ENCODE data around the gene PLEKHB2. TPM values are rescaled to one million over a fixed set of nuclear protein-coding genes. Genes with fewer than 3 reads are reported as not detected.
"Not testable (repeated sequence)": the region's sequence is repeated elsewhere in the genome, so short reads cannot be mapped to it uniquely, and the experiment has no call there.

Gene PLEKHB2
- total and polyA plus RNA-seq, 5 donors: 13.6 to 36.9 (median 33.7) TPM

DNA sequence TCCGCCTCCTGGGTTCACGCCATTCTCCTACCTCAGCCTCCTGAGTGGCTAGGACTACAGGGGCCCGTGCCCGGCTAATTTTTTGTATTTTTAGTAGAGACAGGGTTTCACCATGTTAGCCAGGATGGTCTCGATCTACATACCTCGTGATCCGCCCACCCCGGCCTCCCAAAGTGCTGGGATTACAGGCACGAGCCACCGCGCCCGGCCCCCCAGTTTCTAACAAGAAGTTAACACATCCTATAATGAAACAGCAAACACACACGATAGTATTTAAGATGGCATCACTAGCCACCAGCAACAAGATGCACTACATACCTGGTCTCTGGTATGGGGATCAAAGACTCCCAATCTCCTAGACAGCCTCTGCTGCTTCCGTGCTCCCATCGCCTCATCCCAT, 29.6 kb upstream of the PLEKHB2 start:
- H3K27ac ChIP-seq (ENCODE audit: low read length); H3K4me1 ChIP-seq (ENCODE audit: control insufficient read depth, insufficient read depth, low read length); H3K4me3 ChIP-seq (ENCODE audit: low read length); intact Hi-C loops (cut with DNase I); H3K9me3 ChIP-seq (ENCODE audit: control insufficient read depth, low read length); H3K27me3 ChIP-seq (ENCODE audit: control insufficient read depth, insufficient read depth); DNase-seq; ATAC-seq: not testable (repeated sequence)
- 96% methylated on average over 15 of the region's 15 CpGs for WGBS

DNA sequence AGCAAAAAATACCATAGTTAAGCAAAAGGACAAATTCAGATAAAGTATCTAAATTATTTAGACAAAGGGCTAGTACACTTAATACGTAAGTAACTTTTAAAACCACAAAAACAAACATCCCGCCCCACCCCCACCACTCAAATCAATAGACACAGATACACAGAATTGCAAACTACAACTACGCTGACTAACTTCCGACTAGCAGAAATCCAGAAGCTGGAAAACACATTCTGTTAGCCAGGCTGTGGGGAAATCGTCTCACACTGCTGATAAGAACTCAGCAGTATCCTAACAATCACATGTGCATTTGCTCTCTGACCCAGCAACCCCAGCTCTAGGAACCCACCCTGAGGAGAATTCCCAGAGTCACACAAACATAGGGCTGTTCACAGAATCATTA, 28.4 kb upstream of the PLEKHB2 start:
- Histone ChIP-seq H3K4me3 (ENCODE audit: low read length) (no peak overlapping the region), H3K9me3 (ENCODE audit: control insufficient read depth, low read length) (no peaks in the 10 kb centered on the region), H3K27ac (ENCODE audit: low read length) (no peak overlapping the region), H3K27me3 (ENCODE audit: control insufficient read depth, insufficient read depth) (no peaks in the 10 kb centered on the region), H3K4me1 (ENCODE audit: control insufficient read depth, insufficient read depth, low read length) (peaks cover 3% of the 10 kb centered on the region)
- no peak for DNase-seq
- ATAC-seq: peak in 1 of 2 donors; percentile 36
- WGBS: 70% methylated on average over 5 of the region's 5 CpGs
- intact Hi-C loops (cut with DNase I): no loop called here

DNA sequence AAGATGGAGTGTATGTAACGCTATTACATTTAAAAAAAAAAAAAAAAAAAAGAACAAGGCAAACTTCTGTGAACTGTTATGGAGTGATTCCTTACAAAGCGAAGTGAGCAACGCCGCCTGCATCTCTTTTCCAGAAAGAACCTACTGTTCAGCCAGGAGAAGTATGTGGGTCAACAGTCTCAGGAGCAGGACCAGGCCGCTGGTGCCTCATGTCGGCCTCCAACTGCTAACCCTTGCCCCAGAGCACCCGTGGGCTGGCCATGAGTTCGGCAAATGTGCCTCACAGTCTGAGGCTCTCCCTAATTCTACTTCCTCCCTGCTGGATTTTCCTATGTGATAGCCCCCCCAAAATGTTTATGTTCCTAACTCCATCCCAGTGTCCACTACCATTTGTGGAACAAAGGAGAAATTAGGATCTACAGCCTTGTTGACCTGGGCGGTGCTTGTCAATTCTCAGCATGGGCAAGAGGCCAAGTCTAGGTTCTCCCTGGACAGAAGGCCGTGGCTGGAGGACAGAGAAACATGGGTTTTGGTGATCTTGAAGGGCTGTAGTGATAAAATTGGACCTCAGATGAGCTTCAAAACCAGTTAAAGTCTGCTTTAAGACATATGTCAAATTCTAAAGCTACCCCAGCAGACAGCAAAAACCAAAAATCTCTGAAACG, 27.8 kb upstream of the PLEKHB2 start:
- WGBS: 74% methylated on average over 11 of the region's 11 CpGs
- Histone ChIP-seq H3K4me1 (ENCODE audit: control insufficient read depth, insufficient read depth, low read length) (peaks cover 5% of the 10 kb centered on the region), H3K27ac (ENCODE audit: low read length) (no peak overlapping the region), H3K9me3 (ENCODE audit: control insufficient read depth, low read length) (no peaks in the 10 kb centered on the region), H3K27me3 (ENCODE audit: control insufficient read depth, insufficient read depth) (no peaks in the 10 kb centered on the region), H3K4me3 (ENCODE audit: low read length) (no peak overlapping the region)
- ATAC-seq (peak in 1 of 2 donors; percentile 65), DNase-seq (no peak)
- intact Hi-C loops (cut with DNase I): no loop called here

DNA sequence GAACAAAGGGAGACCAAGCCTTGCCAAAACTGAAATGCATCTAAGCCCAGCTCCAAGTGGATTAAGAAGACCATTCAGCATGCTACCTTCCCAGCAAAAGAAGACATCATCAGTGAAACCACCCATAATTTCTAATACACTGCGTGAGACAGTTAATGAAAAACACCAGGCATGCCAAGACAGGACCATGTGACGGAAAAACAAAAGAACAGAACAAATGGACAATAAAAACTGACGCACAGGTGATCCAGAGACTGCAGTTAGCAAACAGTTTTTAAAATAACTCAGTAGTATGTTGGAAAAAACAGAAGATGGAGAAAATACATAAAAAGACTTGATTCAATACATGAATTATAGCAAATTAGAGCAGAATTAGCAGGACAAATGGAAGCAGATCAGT, 27.2 kb upstream of the PLEKHB2 start:
- H3K9me3 ChIP-seq (ENCODE audit: control insufficient read depth, low read length): no peaks in the 10 kb centered on the region
- H3K4me1 ChIP-seq (ENCODE audit: control insufficient read depth, insufficient read depth, low read length): peaks cover 7% of the 10 kb centered on the region
- H3K27ac ChIP-seq (ENCODE audit: low read length): no peak overlapping the region
- DNase-seq: no peak
- no peak overlapping the region for H3K4me3 ChIP-seq (ENCODE audit: low read length)
- WGBS: 84% methylated on average over 3 of the region's 3 CpGs
- H3K27me3 ChIP-seq (ENCODE audit: control insufficient read depth, insufficient read depth): no peaks in the 10 kb centered on the region
- ATAC-seq: no peak
- intact Hi-C loops (cut with DNase I): no loop called here

DNA sequence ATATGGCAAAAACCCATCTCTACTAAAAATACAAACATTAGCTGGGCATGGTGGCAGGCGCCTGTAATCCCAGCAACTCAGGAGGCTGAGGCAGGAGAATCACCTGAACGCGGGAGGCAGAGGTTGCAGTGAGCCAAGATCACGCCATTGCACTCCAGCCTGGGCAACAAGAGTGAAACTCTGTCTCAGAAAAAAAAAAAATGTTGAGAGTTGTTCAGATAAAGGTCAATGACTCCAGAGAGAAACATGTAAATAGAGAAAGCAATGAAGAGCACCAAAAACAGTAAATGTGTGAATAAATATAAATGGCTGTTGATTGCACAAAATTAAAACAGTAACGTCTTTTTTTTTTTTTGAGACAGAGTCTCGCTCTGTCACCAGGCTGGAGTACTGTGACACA, 25.2 kb upstream of the PLEKHB2 start:
- H3K4me1 ChIP-seq (ENCODE audit: control insufficient read depth, insufficient read depth, low read length); H3K9me3 ChIP-seq (ENCODE audit: control insufficient read depth, low read length); H3K27ac ChIP-seq (ENCODE audit: low read length); ATAC-seq; intact Hi-C loops (cut with DNase I); DNase-seq; H3K27me3 ChIP-seq (ENCODE audit: control insufficient read depth, insufficient read depth); H3K4me3 ChIP-seq (ENCODE audit: low read length): not testable (repeated sequence)
- 94% methylated on average over 6 of the region's 6 CpGs for WGBS

DNA sequence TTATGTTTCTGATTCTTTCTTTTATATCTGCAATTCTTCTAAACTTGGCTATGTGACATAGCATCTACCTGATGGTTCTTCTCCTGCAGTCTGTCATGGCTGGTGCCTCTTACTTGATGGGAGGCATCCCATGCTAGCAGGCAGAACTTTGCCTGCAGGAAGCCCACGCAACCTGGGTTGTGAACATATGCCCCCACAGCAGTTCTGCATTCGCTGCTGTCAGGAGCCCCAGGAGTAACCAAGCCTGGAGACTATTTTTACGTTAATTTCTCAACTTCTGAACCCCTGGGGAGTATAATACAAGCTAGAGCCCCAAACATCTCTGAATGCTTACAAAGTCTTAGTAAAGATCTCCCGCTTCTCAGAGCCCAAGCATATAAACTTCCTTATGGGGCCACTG, 23.9 kb upstream of the PLEKHB2 start:
- DNase-seq (no peak), ATAC-seq (no peak)
- Histone ChIP-seq H3K4me1 (ENCODE audit: control insufficient read depth, insufficient read depth, low read length) (peaks cover 6% of the 10 kb centered on the region), H3K27me3 (ENCODE audit: control insufficient read depth, insufficient read depth) (no peaks in the 10 kb centered on the region), H3K27ac (ENCODE audit: low read length) (no peak overlapping the region), H3K4me3 (ENCODE audit: low read length) (no peak overlapping the region), H3K9me3 (ENCODE audit: control insufficient read depth, low read length) (no peaks in the 10 kb centered on the region)
- intact Hi-C loops (cut with DNase I): no loop called here
- 85% methylated on average over 4 of the region's 4 CpGs for WGBS

DNA sequence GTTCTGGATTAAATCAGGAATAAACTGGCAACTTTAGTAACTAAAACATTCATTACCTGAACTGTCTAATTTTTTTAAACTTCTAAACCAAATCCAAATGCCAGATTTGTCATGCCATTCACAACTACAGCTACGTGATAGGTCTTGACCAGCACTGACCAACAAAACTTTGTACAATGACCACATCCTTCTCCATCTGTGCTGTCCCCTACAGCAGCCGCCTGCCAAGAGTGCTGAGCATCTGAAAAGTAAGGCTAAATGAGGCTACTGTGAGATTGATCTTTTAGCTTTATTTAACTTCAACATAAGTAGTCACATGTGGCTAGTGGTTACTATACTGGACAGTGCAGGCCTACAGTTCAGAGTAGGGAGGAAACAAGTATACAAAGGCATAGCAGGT, 19.5 kb upstream of the PLEKHB2 start:
- no peak overlapping the region for H3K27ac ChIP-seq (ENCODE audit: low read length)
- ATAC-seq (peak; percentile 28 to 32), DNase-seq (no peak)
- no peaks in the 10 kb centered on the region for H3K27me3 ChIP-seq (ENCODE audit: control insufficient read depth, insufficient read depth)
- intact Hi-C loops (cut with DNase I): no loop called here
- 61% methylated on average over 2 of the region's 2 CpGs for WGBS
- H3K4me3 ChIP-seq (ENCODE audit: low read length): no peak overlapping the region
- H3K4me1 ChIP-seq (ENCODE audit: control insufficient read depth, insufficient read depth, low read length): peaks cover 6% of the 10 kb centered on the region
- no peaks in the 10 kb centered on the region for H3K9me3 ChIP-seq (ENCODE audit: control insufficient read depth, low read length)

DNA sequence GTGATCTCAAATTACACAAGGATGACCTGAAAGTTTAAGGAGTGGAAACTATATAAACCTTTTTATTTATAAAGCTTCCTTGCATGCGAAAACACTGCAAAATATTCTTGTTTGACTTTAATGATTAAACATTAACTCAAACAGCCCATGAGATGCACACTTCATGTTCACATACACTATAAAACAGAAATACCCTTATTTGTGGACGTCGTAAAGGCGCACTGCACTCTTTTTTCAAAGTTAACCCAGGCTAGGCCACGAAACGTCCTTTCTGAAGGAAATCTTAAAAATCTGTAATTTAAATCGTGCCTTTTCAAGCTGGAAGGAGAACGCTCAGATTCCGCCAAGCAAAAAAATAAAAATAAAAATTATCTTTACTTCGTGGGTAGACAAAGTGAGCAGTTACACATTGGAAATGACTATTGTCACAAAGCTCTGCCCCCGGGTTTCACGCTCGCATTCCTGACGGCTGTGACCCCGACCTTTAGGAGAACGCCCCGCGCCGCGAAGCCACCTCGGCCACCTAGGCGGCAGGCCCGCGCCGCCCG, 12.6 kb upstream of the PLEKHB2 start:
- WGBS: 1% methylated on average over 26 of the region's 26 CpGs
- no peaks in the 10 kb centered on the region for H3K4me1 ChIP-seq (ENCODE audit: control insufficient read depth, insufficient read depth, low read length)
- ATAC-seq (no peak), DNase-seq (no peak)
- no peaks in the 10 kb centered on the region for H3K27me3 ChIP-seq (ENCODE audit: control insufficient read depth, insufficient read depth)
- intact Hi-C loops (cut with DNase I): no loop called here
- H3K27ac ChIP-seq (ENCODE audit: low read length): peak overlapping the region; percentile 93
- H3K4me3 ChIP-seq (ENCODE audit: low read length): peak overlapping the region; percentile 90
- H3K9me3 ChIP-seq (ENCODE audit: control insufficient read depth, low read length): no peaks in the 10 kb centered on the region

DNA sequence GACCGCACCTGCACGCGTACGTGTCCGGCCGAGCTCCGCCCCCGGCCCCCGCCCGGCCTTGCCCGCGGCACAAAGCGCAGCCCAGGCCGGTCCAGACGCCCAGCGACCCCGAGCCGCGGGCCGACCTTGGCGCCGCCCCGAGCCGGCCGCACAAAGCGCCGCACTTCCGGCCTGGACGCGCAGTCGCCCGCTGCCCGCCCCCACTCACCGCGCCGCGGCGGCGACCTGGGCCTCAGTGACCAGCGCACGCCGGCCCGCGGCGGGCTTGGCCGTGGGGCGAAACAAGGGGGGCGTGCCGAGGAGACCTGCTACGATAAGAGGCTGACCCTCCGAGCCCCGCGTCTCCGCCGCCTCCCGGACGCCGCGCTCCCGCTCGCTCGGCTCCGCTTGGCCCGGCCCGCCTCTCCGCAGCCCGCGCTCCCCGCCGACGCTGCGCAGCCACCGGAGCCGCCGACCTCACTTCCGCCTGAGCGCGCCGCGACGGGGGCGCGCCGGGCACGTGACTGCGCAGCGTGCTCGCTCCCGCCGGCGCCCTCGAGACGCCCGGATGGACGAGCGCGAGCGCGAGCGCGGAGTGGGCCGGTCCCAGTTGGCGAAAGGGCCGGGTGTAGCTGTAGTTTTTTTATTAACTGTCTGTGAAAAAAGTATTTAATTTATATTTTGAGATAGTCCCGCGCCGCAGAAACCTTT, 12.0 kb upstream of the PLEKHB2 start, which contains the start of gene FAM168B:
TSS of gene FAM168B (minus strand) at position 455 of the 690 bp plus-strand sequence. CDS start 10,814 bp downstream, outside the sequence.
- H3K9me3 ChIP-seq (ENCODE audit: control insufficient read depth, low read length): no peaks in the 10 kb centered on the region
- WGBS: under 1% methylated on average over 107 of the region's 107 CpGs
- H3K4me1 ChIP-seq (ENCODE audit: control insufficient read depth, insufficient read depth, low read length): no peaks in the 10 kb centered on the region
- intact Hi-C loops (cut with DNase I): no loop called here
- ATAC-seq (peak; percentile 97 to 98), DNase-seq (peak; percentile 88 to 96 (median 96))
- H3K27me3 ChIP-seq (ENCODE audit: control insufficient read depth, insufficient read depth): no peaks in the 10 kb centered on the region
- peak within 1 kb of the TSS; percentile 90 for H3K4me3 ChIP-seq (ENCODE audit: low read length)
- H3K27ac ChIP-seq (ENCODE audit: low read length): peak within 1 kb of the TSS; percentile 94

DNA sequence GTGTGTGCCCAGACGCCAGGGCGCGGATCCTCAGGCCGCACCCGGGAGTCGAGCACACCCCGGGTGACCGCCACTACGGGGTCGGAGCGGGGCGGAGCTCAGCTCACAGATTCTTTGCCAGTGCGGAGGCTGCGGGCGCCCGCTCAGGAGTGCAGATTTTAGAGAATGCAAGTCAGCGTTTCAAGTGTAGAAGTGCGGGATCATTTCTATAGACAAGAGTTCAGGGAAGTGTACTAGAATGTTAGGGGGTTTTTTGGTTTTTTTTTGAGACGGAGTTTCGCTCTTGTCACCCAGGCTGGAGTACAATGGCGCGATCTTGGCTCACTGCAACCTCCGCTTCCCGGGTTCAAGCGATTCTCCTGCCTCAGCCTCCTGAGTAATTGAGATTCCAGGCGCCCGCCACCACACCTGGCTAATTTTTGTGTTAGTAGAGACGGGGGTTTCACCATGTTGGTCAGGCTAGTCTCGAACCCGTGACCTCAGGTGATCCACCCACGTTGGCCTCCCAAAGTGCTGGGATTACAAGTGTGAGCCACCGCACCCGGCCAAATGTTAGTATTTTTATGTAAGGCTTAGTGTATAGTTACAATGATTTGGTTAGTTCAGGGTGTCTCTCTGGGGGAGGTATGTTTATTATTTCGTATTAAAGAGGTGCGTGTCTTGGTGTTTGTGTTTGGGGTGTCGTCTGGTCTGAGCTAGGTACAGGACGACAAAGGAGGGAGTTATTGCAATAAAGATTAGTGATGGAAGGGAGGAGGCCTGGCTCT, 11.3 kb upstream of the PLEKHB2 start:
- WGBS: 12% methylated on average over 37 of the region's 37 CpGs
- intact Hi-C loops (cut with DNase I): no loop called here
- Histone ChIP-seq H3K27ac (ENCODE audit: low read length) (peak overlapping the region; percentile 94), H3K9me3 (ENCODE audit: control insufficient read depth, low read length) (no peaks in the 10 kb centered on the region), H3K4me3 (ENCODE audit: low read length) (peak overlapping the region; percentile 90), H3K27me3 (ENCODE audit: control insufficient read depth, insufficient read depth) (no peaks in the 10 kb centered on the region), H3K4me1 (ENCODE audit: control insufficient read depth, insufficient read depth, low read length) (no peaks in the 10 kb centered on the region)
- ATAC-seq: peak; percentile 90
- peak in 1 of 3 donors; percentile 62 for DNase-seq

Measured in right cardiac atrium (tissue), 5 donors.